B cell (primary cell): ENCODE measurements around the gene CMTM1.

Source experiments
- CTCF ChIP-seq: fragments of 200-600 bp; IDR thresholded peaks from one replicate; pipeline ENCODE4 v1.8.0; 2022; ENCODE audit warnings: antibody characterized with exemption, mild to moderate bottlenecking
- EZH2 ChIP-seq: IDR thresholded peaks from 2 replicates; pipeline ENCODE4 v1.6.1; 2012; ENCODE audit warnings: borderline replicate concordance, low read depth, mild to moderate bottlenecking, moderate library complexity, low read length; ENCODE audit not compliant: insufficient read depth, poor library complexity, severe bottlenecking

- TF ChIP-seq CTCF (no peak), EZH2 (no peak)
Observed at GRCh38 chr16:66569827-66570405, 3.7 kb downstream of the CMTM1 start.
